ENCODE measurements around the gene JCAD. TPM values are rescaled to one million over a fixed set of nuclear protein-coding genes. Genes with fewer than 3 reads are reported as not detected.

JCAD gene
- total RNA-seq, 1 donor from 2014 or later, result 19.3 TPM

DNA sequence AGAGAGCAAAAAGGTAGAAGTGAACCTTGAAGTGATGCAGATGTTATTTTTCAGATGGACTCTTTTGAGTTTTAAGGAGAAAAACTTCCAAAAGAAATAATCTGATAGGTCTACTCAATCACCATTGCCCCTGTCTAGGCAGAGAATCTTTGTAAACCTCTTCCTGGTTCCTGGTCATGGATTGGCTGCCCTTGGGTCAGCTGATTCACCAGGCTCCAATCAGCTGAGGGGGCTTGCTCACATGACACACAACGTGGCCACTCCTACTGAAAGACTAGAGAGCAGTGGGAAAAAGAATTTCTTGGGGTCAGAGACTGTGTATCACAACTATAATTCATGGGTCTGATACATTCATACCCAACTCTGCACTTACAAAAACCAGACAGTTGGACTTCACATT, 20.0 kb upstream of the JCAD start:
- intact Hi-C loops (cut with DNase I), result no loop called here
- DNase-seq (ENCODE audit: low spot score), result no peak

DNA sequence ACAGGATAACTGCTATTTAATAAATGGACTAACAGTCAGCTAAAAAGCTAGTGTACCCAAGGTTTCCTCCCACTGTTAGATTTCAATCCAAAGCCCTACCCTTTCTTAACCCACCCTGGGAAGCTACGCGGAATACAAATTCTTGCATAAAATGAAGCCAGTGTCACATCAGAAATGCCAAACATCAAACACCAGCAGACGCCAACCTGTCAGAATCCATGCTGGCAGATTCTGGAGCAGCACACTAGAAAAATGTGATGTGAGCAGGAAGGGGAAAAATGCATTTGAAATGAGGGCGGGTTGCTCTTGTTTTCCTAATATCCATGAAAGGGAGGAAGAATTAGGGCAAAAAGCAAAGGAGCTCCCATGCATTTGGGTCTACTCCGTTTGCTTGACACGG, 16.1 kb upstream of the JCAD start:
- intact Hi-C loops (cut with DNase I), result no loop called here
- DNase-seq (ENCODE audit: low spot score), result no peak

DNA sequence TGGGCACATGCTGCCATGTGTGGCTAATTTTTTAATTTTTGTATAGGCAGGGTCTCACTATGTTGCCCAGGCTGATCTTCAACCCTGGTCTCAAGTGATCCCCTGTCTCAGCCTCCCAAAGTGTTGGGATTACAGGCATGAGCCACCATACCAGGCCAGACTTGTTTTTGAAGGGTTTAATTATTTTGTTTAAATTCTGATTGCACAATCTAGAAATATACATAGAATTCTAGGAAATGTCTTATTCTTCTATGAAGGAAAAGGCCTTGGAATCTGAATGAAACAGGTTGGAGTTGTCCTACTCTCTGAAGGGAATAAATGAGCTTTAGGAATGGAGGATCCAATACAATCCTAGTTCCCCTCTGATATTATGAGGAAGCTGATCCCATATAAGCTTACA, 15.5 kb upstream of the JCAD start:
- intact Hi-C loops (cut with DNase I), result no loop called here
- DNase-seq (ENCODE audit: low spot score), result no peak

DNA sequence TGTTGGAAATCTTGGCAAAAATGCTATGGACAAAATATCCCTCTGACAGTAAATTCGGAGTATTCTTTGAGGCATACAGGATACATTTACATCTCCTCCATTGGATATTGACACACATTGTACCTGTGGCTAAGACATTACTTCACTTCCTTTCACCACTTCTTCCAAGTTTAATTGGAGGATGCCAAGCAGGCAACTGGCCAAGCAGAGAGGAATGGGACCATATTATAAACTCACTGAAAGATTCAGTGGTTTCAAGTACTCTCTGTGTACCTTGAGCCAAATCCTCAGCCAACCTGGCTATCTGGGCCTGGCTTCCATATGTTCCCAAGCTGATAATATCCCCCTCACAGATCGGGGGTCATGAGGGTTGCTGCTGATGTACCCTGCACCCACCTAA, 14.7 kb upstream of the JCAD start:
- intact Hi-C loops (cut with DNase I), result no loop called here
- no peak for DNase-seq (ENCODE audit: low spot score)

DNA sequence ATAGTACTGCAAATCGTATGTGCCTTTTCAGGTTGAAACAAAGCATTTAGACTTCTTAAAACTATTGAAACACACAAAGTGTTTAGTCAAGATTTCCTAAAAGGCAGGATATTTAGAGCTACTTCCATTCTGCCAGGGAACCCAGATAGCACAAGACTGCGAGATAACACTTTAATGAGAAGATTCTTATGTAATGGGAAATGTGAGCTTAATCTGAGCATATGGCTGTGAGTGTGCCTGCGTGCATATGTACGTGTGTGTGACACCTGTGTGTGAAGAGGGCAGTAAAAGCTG, 14.3 kb upstream of the JCAD start:
- intact Hi-C loops (cut with DNase I), result no loop called here
- DNase-seq (ENCODE audit: low spot score), result no peak

DNA sequence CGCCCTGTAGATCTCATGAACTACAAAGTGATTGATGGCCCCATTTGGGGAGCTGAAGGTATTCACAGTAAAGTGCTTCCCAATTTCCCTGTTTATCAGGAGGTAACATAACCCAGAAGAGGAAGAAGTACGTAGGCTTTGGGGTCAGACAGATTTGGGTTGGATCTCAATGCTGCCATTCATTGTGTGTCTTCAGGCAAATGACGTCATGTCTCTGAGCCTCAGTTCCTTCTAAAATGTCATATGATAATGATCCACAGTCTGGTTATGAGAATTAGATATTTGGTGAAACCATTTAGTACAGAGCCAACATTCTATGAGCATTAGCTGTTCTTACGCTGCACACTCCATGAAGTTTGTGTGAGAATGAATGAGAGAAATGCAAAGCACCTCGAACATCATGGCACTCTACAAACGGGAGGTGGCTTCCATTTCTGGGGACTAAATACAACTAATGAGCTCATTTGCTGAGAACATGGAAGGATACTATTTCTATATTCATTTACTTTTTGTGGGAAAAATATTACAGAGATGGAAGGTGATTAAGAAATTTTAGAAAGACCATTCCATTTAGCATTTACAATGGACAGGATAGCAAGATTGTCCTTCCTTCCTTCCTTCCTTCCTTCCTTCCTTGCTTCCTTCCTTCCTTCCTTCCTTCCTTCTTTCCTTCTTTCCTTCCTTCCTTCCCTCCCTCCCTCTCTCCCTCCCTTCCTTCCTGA, 13.8 kb upstream of the JCAD start:
- intact Hi-C loops (cut with DNase I), result no loop called here
- no peak for DNase-seq (ENCODE audit: low spot score)

DNA sequence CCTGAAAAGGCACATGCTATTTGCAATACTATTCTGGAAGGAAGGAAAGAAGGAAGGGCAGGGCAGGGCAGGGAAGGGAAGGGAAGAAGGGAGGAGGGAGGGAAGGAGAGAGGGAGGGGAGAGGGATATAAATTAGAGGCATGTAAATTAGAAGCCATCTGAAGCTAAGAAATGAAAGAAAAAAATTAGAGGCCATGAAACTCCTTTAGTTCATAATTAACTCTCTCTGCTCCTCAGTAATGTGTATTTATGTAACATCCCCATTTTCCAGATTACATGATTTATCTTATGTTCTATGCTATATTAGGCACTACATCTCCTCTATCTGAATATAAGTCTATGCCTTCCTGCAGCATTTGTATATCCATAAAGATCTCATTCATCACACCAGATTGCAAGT, 12.7 kb upstream of the JCAD start:
- intact Hi-C loops (cut with DNase I), result no loop called here
- DNase-seq (ENCODE audit: low spot score), result no peak

DNA sequence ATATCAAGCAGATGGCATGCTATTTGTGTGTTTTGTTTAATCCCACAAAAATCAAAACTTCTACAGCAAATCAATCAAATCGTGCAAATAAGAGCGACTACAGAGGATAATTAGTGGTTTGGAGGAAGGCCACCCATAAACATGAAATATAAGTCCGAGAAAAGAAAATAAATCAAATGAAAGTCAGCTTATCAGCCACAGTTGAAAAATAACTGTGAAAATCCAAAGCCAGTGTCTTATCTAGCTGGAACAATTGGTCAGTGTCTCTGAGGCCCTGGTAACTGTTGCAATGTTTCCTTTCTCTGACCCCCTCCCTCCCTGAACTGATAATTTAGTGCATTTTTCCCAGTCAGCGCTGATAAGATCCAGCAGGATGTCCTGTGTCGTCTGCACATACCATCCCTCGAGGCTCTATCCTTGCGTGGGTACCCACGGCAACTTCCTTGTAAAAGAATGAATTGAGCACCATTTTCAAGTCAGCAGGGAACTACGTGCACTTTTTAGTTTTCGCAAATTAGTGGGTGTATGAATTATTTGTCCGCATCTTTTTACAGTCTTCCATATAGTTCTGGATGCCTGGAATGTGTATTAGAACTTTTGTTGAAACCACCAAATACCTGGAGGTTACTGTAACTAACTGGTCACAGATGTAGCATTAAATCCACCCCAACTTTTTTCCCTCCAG, 10.8 kb upstream of the JCAD start:
- no peak for DNase-seq (ENCODE audit: low spot score)
- intact Hi-C loops (cut with DNase I), result no loop called here

DNA sequence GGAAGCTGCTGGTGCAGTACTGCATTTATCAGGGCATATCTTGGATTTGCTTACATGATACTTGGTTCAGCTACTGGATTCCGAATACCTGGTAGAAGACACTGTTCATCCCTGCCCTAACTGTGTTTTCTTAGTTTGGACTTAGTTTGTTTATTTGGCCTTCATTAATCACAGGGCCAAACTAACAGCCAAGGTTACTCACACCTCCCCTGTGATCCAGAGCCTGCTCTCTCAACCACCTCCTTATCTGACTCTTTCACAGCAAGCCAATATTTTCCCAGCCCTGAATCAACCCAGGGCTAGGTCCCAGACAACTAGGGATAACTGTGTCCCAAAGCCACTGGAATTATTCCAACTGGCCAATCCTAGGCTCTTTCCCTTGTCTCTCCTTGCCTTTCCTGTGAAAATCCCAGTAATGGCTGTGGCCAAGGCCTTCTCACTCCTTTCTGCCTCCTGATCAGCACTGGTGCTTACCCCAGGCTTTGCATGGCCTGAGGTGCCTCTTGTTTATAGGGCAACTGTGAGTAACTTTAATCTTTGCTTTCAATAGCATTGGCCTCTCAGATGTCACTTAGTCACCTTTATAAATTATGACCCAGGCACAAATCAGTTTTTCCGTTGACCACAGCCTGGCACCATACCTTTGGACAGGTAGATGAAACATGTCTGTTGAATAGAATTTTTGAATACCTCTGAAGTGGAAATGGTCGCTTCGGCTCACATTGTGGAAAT, 9.3 kb upstream of the JCAD start:
- no peak for DNase-seq (ENCODE audit: low spot score)
- intact Hi-C loops (cut with DNase I), result no loop called here

DNA sequence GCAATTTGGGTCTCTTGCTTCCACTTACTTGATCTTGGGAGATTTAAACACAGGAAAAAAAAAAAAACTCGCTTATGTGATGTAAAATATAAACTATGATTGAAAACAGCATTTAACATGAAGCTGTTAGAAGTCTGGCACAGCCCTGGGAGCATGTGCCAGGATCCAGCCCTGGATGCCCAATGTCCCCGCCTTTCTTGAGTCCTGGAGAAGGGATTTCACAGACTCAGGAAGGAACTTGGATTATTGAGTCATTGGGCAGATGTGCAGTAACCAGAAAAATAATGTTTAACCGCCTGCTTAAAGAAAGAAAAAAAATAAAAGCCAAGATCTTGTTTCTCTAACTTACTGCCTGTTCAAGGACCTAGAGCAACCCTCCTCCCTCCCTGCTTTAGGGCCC, 3.7 kb upstream of the JCAD start:
- DNase-seq (ENCODE audit: low spot score), result no peak
- intact Hi-C loops (cut with DNase I), result no loop called here

DNA sequence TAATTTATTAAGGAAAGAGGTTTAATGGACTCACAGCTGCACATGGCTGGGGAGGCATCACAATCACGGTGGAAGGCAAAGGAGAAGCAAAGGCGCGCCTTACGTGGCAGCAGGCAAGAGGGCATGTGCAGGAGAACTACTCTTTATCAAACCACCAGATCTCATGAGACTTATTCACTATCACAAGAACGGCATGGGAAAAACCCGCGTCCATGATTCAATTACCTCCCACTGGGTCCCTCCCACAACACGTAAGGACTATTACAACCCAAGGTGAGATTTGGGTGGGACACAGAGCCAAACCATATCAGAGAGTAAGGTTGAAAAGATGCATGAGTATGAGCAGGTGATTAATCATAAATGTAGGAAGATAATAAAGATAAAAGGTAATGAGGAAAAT, 3.2 kb upstream of the JCAD start:
- intact Hi-C loops (cut with DNase I), result no loop called here
- no peak for DNase-seq (ENCODE audit: low spot score)

DNA sequence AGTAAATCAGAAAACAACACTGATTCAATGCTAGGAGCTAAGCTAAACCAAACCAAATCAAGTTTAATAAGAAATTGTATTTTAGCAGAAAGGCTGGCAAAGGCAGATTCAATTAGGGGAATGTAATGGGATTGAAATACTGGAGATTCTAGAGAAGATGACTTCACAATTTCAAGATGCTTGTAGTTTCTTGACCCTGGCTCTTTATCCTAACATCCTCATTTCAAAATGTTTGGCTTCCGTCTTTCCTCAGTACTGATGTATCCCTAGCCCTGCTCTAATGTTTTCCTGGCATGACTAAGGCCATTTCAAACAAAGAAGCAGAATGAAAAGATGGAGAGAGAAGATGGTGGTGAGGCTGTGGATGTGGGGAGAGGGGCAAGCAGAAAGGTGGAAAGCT, 2.7 kb upstream of the JCAD start:
- no peak for DNase-seq (ENCODE audit: low spot score)
- intact Hi-C loops (cut with DNase I), result no loop called here

DNA sequence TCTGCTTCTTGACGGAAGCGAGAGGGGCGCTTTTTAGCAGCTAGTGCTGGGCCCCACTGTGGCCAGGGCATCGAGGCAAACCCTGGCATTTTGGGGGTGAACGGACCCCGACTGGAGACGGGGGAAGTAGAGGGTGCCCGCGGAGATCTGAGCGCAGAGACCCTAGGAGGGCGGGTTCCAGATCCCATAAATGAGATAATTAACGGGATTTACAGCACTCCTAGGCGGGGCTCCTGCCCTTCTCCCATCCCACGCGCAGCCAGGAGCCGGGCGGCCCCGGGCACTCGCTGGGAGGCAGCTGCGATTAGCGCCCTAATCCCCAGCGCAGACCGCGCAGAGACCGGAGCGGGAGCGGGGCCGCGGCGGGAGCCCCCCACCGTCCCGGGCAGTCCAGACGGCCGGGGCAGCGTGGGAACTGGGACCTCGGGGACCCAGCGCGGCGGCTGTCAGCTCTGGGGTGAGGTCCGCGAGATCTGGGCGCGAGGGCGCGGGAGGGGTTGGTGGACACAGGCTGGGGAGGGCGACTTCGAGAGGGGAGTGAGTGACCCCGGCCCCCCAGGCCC, 735 bp downstream of the JCAD start:
- intact Hi-C loops (cut with DNase I), result loop anchor here (5.0 to 10.0 kb wide), 2 partner anchors 129 to 1254 kb away; no protein-coding TSS in a partner anchor
- no peak for DNase-seq (ENCODE audit: low spot score)

DNA sequence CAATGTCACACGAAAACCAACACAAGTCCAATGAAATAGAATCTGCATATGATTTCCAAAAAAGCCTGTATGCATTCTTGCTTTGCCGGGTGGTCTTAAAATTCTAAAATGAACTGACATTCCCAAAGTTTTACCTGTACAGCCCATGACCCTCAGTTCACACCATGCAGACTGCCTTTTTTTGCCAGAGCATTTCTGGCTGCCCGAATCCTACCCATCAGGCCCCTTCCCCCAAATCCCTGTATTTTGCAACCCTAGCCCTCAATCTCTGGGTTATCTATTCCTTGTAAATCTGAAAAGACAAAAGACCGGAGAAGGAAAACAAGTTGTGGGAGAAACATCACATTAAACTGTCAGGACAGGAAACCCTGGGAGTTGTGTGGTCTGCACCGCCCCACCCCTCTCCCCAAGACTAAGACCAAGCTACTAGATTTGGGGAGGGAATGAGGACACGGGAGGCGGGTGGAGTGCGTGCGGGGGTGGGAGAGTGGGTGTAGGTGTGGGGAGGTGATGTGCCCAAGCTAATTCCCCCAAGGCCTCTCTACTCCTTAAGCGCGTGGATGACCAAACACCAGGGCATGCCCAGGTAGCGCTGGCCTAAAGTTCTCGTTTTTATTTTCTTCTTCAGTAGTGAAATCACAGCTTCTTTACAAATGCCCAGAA, 1.4 kb downstream of the JCAD start:
- no peak for DNase-seq (ENCODE audit: low spot score)
- intact Hi-C loops (cut with DNase I), result loop anchor here (5.0 to 10.0 kb wide), 2 partner anchors 129 to 1253 kb away; no protein-coding TSS in a partner anchor

DNA sequence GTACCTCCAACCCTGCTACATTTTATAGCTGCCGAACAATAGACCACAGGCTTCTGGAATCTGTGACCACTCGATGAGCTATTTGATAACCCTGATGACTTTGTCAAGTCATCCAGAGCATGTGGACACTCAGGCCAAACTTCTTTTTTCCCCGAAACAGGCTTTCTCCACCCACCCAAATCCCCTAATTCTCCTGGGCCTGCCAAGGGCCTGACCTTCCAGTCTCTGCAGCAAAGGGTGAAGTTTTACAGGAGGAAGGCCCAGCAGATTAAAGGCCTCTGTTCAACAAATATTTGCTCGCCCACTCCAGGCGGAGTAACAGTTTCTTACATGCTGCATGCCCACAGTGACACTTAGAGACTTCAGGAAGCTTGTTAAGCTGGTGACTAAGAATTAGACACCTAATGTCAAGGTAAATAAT, 2.0 kb downstream of the JCAD start:
- intact Hi-C loops (cut with DNase I), result loop anchor here (5.0 to 10.0 kb wide), 2 partner anchors 130 to 1253 kb away; no protein-coding TSS in a partner anchor
- no peak for DNase-seq (ENCODE audit: low spot score)

DNA sequence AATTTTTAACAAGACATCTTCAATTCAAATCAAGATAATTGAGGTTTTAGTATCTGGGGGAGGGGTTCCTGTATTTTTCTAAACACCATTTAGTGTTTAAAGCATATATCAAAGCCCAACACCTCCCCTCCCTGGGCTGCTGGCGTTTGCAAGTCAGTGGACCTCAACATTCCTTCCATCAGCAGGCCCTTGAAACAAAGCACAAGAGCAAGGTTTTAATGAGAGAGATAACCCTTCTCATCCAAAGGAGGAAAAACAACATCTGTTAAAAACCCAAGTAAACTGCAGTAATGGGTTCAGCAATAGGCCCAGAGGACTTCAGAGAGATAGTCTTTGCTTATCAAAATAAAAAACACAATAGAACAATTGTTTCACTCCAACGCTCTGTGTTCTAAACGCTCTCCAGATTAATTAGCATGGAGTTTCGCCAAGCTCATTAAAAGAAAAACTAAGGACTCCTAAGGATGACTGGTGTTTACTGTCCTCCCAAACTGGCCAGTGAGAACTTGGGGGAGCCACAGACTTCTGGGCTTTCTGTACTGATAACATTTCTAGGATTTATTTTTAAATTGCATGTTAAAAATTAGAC, 2.5 kb downstream of the JCAD start:
- no peak for DNase-seq (ENCODE audit: low spot score)
- intact Hi-C loops (cut with DNase I), result loop anchor here (5.0 to 10.0 kb wide), 2 partner anchors 130 to 1252 kb away; no protein-coding TSS in a partner anchor

DNA sequence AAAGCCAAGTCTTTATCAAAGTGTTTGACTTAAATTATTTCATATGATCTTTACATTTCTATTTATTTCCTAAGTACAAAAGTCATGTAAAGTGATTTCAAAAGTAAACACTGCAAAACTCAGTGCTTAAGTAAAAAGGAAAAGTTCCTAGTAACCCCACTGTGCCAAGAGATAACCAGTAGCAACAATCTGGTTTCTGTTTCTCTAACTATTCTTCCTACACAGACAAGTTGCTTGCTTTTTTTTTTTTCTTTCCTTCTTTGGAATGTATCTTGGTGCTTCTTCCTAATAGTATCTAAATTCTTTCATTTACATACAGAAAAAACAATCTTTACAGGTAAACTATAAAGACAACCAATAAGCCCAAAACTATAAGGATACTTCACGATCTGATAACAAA, 3.1 kb downstream of the JCAD start:
- intact Hi-C loops (cut with DNase I), result loop anchor here (5.0 to 10.0 kb wide), 2 partner anchors 131 to 1251 kb away; no protein-coding TSS in a partner anchor
- DNase-seq (ENCODE audit: low spot score), result no peak

DNA sequence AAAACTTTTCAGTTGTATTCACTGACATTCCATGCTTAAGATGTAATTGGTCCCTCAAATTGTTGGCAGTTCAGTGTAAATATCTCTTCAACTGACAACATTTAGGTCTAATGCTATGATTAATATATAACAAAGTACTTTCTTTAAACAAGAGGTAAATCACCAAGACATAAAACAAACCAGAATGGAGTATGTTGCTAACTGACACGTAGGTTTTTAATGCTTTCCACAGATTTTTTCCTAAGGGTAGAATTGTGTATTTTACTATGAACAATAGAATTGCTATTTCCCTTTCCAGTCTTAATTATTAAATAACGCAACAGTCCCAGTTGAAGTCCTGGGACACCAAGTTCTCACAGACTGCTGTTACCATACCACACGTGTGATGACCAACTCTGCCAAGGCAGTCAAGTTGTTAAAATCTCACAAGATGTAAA, 4.1 kb downstream of the JCAD start:
- intact Hi-C loops (cut with DNase I), result loop anchor here (5.0 to 10.0 kb wide), 2 partner anchors 132 to 1250 kb away; no protein-coding TSS in a partner anchor
- no peak for DNase-seq (ENCODE audit: low spot score)

DNA sequence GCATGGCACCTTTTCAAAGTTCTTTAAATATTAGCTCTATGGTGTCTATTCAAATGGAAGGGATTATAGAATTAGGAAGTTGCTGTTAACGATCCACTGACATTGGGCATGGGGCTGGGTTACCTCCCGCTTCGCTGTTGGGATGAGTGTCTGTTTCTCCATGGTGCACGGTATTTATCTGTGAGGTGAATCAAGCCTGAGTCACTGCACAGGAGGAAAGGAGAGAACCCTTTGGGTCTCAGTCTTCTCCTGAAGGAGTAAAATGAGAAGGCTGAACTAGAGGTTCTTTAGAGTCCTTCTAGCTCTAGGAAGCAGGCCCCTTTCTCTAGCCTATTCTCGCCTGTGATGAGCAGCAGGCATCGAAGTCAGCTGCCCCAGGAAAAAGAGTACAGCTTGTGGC, 7.3 kb downstream of the JCAD start:
- intact Hi-C loops (cut with DNase I), result loop anchor here (10.0 kb wide), 1 partner anchor 1247 kb away; no protein-coding TSS in a partner anchor
- DNase-seq (ENCODE audit: low spot score), result no peak
